Body of pancreas (tissue), 4 donors: Measurements from ENCODE around the gene COLEC11. TPM values are rescaled to one million over a fixed set of nuclear protein-coding genes. Genes with fewer than 3 reads are reported as not detected.
"Not testable (repeated sequence)": the region's sequence is repeated elsewhere in the genome, so short reads cannot be mapped to it uniquely, and the experiment has no call there.

Experiments used
- ATAC-seq: fragments of 150-250 bp; one replicate; pipeline ENCODE4 v1.9.1; 2016
- DNase-seq, 4 donors: peaks; one replicate each; pipeline ENCODE4 v3.0.0-alpha.2; 2019
- H3K27ac ChIP-seq, 4 donors: fragments of 200-600 bp; sonication (generic); 1 replicate in 3 of 4; 2 replicates in 1 of 4; pipeline versions ENCODE4 v1.5.1 to v1.6.1; 2016 to 2019; ENCODE audit warnings: mild to moderate bottlenecking in 1 of 4, mixed read lengths in 1 of 4, moderate library complexity in 1 of 4
- H3K27me3 ChIP-seq, 2 donors: fragments of 200-600 bp; sonication (generic); one replicate each; pipeline ENCODE4 v1.6.0; 2016; ENCODE audit warnings: mild to moderate bottlenecking in 1 of 2
- H3K36me3 ChIP-seq, 2 donors: fragments of 200-600 bp; sonication (generic); replicated peaks in 1 of 2; 2 replicates each; pipeline ENCODE4 v1.5.1; 2016; ENCODE audit warnings: low read depth in 2 of 2; ENCODE audit not compliant: insufficient read depth in 1 of 2
- H3K4me1 ChIP-seq: fragments of 200-600 bp; sonication (generic); one replicate; pipeline ENCODE4 v1.6.0; 2016
- H3K4me3 ChIP-seq, 2 donors: fragments of 200-600 bp; sonication (generic); 1 replicate in 1 of 2; 2 replicates in 1 of 2; pipeline ENCODE4 v1.5.1; 2016 to 2019
- H3K9me3 ChIP-seq, 3 donors: fragments of 200-600 bp; sonication (generic); 1 replicate in 2 of 3; 2 replicates in 1 of 3; pipeline ENCODE4 v1.5.1; 2016
- POLR2A ChIP-seq, 3 donors: fragments of 450-650 bp; IDR thresholded peaks; one replicate each; pipeline ENCODE4 v1.6.1; 2016; ENCODE audit warnings: antibody characterized with exemption in 3 of 3, mild to moderate bottlenecking in 2 of 3
- WGBS, 2 donors: methylation state at CpG; one replicate each; pipeline ENCODE4 v1.1.5; 2017; 5-methylcytosine and 5-hydroxymethylcytosine counted together
- intact Hi-C: fragments of 100-400 bp; cut with DNase I; formaldehyde crosslinking; loops from one replicate; pipeline ENCODE4 v1.15.1; 2023
- total RNA-seq, 2 donors: library from RNA; depleted of rRNA; stranded (reverse); fragments of >200 nt; gene quantifications; one replicate each; pipeline ENCODE4 v1.1.0, GENCODE V29; 2016
- TF ChIP-seq, protein P1 (sequence below), 7 experiments: fragments of 450-650 bp in 4 of 7; fragments of 200-600 bp in 3 of 7; sonication (generic) in 3 of 7; IDR thresholded peaks; one replicate each; pipeline ENCODE4 v1.5.1; 2016 to 2019; ENCODE audit warnings: antibody characterized with exemption in 7 of 7

The COLEC11 gene
- total RNA-seq, 2 donors from 2014 or later: 11.5 to 15.3 TPM

GRCh38 chr2:3617198-3617890 is 22.4 kb downstream of the COLEC11 start:
- peak in 1 of 4 donors; percentile 0 for DNase-seq
- WGBS, 2 donors: 92% methylated on average over 21 of the region's 21 CpGs

GRCh38 chr2:3618367-3618766 is 23.5 kb downstream of the COLEC11 start:
- Histone ChIP-seq H3K27ac (no peak overlapping the region), H3K36me3 (no peaks in the 10 kb centered on the region), H3K9me3 (no peaks in the 10 kb centered on the region), H3K4me1 (no peaks in the 10 kb centered on the region), H3K4me3 (no peak overlapping the region), H3K27me3 (no peaks in the 10 kb centered on the region)
- ATAC-seq (no peak), DNase-seq (no peak)
- intact Hi-C loops: no loop called here
- TF ChIP-seq, protein P1, sequence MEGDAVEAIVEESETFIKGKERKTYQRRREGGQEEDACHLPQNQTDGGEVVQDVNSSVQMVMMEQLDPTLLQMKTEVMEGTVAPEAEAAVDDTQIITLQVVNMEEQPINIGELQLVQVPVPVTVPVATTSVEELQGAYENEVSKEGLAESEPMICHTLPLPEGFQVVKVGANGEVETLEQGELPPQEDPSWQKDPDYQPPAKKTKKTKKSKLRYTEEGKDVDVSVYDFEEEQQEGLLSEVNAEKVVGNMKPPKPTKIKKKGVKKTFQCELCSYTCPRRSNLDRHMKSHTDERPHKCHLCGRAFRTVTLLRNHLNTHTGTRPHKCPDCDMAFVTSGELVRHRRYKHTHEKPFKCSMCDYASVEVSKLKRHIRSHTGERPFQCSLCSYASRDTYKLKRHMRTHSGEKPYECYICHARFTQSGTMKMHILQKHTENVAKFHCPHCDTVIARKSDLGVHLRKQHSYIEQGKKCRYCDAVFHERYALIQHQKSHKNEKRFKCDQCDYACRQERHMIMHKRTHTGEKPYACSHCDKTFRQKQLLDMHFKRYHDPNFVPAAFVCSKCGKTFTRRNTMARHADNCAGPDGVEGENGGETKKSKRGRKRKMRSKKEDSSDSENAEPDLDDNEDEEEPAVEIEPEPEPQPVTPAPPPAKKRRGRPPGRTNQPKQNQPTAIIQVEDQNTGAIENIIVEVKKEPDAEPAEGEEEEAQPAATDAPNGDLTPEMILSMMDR (IDR thresholded peaks at IDR 0.05): no peak
- no peak for TF ChIP-seq POLR2A (IDR thresholded peaks at IDR 0.05)

More at GRCh38 chr2:3617198-3617890, 22.4 kb downstream of the COLEC11 start:
- Histone ChIP-seq H3K4me3 (no peak overlapping the region), H3K27me3 (no peaks in the 10 kb centered on the region), H3K4me1 (no peaks in the 10 kb centered on the region), H3K36me3 (no peaks in the 10 kb centered on the region), H3K9me3 (no peaks in the 10 kb centered on the region), H3K27ac (no peak overlapping the region)
- intact Hi-C loops: no loop called here
- no peak for ATAC-seq
- no peak for TF ChIP-seq POLR2A (IDR thresholded peaks at IDR 0.05)
- TF ChIP-seq, protein P1 (IDR thresholded peaks at IDR 0.05): no peak

DNA sequence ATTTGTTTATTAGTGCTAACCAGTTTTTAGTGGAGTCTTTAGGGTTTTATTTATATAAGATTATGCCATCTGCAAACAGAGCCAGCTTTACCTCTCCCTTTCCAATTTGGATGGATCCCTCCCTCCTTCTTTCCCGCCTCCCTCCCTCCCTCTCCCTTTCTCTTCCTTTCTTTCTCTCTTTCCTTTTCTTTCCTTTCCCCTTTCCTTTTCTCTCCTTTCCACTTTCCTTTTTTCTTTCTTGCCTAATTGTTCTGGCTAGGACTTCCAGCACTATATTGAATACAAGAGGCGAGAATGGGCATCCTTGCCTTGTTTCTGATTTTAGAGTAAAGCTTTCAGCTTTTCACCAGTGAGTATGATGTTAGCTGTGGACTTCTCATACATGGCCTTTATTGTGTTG is 24.1 kb downstream of the COLEC11 start:
- Histone ChIP-seq H3K27ac (no peak overlapping the region), H3K4me3 (no peak overlapping the region), H3K36me3 (no peaks in the 10 kb centered on the region), H3K9me3 (no peaks in the 10 kb centered on the region), H3K27me3 (no peaks in the 10 kb centered on the region), H3K4me1 (no peaks in the 10 kb centered on the region)
- TF ChIP-seq, protein P1 (IDR thresholded peaks at IDR 0.05): no peak
- no peak for TF ChIP-seq POLR2A (IDR thresholded peaks at IDR 0.05)
- intact Hi-C loops: no loop called here
- WGBS, 2 donors: 89 to 91% methylated on average over 2 of the region's 2 CpGs
- DNase-seq (no peak), ATAC-seq (no peak)

DNA sequence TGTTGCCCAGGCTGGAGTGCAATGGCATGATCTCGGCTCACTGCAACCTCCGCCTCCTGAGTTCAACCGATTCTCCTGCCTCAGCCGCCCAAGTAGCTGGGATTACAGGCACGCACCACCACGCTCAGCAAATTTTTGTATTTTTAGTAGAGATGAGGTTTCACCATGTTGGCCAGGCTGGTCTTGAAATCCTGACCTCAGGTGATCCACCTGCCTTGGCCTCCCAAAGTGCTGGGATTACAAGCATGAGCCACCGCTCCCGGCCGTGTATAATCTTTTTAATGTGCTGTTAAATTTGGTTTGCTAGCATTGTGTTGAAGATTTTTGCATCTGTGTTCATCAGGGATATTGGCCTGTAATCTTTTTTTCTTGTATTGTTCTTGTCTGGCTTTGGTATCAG is 24.7 kb downstream of the COLEC11 start:
- H3K27me3 ChIP-seq, ATAC-seq, H3K27ac ChIP-seq, H3K36me3 ChIP-seq, H3K4me1 ChIP-seq, H3K9me3 ChIP-seq, intact Hi-C loops, DNase-seq, H3K4me3 ChIP-seq: not testable (repeated sequence)
- WGBS, 2 donors: 92 to 96% methylated on average over 9 of the region's 9 CpGs

- TF ChIP-seq, protein P1 (IDR thresholded peaks at IDR 0.05): no peak
- no peak for TF ChIP-seq POLR2A (IDR thresholded peaks at IDR 0.05)
- Histone ChIP-seq H3K27me3 (no peaks in the 10 kb centered on the region), H3K4me3 (no peak overlapping the region), H3K4me1 (no peaks in the 10 kb centered on the region), H3K27ac (no peak overlapping the region), H3K36me3 (no peaks in the 10 kb centered on the region), H3K9me3 (no peaks in the 10 kb centered on the region)
- DNase-seq: no peak
- ATAC-seq: no peak
- 35 to 52% methylated on average over 5 of the region's 5 CpGs for WGBS, 2 donors
- intact Hi-C loops: no loop called here
Measured at GRCh38 chr2:3620834-3621233, 25.9 kb downstream of the COLEC11 start.
